H9 (cell line): ENCODE results near the gene GLCCI1. TPM values are rescaled to one million over a fixed set of nuclear protein-coding genes. Genes with fewer than 3 reads are reported as not detected.

ENCODE experiments used
- DNase-seq: peaks from one replicate; pipeline ENCODE4 v3.0.0-alpha.2; 2017
- H2AFZ ChIP-seq: one replicate; pipeline ENCODE4 v1.6.1; 2013; ENCODE audit warnings: mild to moderate bottlenecking, low read length, control low read depth, moderate library complexity
- H2AK5ac ChIP-seq: 2 replicates; pipeline ENCODE4 v1.6.1; 2013; ENCODE audit warnings: low read length, control low read depth, mixed read lengths; ENCODE audit not compliant: insufficient read length
- H2BK120ac ChIP-seq: one replicate; pipeline ENCODE4 v1.6.1; 2013; ENCODE audit warnings: low read depth, mild to moderate bottlenecking, low read length, control low read depth, inconsistent platforms; ENCODE audit not compliant: poor library complexity, severe bottlenecking
- H2BK12ac ChIP-seq: 2 replicates; pipeline ENCODE4 v1.6.1; 2013; ENCODE audit warnings: low read length, control low read depth, mixed read lengths, low read depth; ENCODE audit not compliant: insufficient read length
- H2BK15ac ChIP-seq: 2 replicates; pipeline ENCODE4 v1.6.1; 2013; ENCODE audit warnings: low read depth, low read length, control low read depth
- H2BK20ac ChIP-seq: one replicate; pipeline ENCODE4 v1.6.1; 2013; ENCODE audit warnings: low read depth, mild to moderate bottlenecking, low read length, control low read depth, inconsistent platforms; ENCODE audit not compliant: poor library complexity, severe bottlenecking
- H2BK5ac ChIP-seq: 2 replicates; pipeline ENCODE4 v1.6.1; 2013; ENCODE audit warnings: low read length, control low read depth, mixed read lengths; ENCODE audit not compliant: insufficient read length
- H3K14ac ChIP-seq: 2 replicates; pipeline ENCODE4 v1.6.1; 2013; ENCODE audit warnings: low read length, control low read depth; ENCODE audit not compliant: insufficient read depth
- H3K18ac ChIP-seq: 2 replicates; pipeline ENCODE4 v1.6.1; 2013; ENCODE audit warnings: low read depth, mild to moderate bottlenecking, mixed read lengths, low read length, control low read depth; ENCODE audit not compliant: insufficient read length
- H3K23ac ChIP-seq: 2 replicates; pipeline ENCODE4 v1.6.1; 2013; ENCODE audit warnings: low read length, control low read depth, mixed read lengths, low read depth; ENCODE audit not compliant: insufficient read length
- H3K23me2 ChIP-seq: 2 replicates; pipeline ENCODE4 v1.6.1; 2013; ENCODE audit warnings: low read depth, mild to moderate bottlenecking, mixed read lengths, low read length, control low read depth; ENCODE audit not compliant: insufficient read length, poor library complexity, severe bottlenecking
- H3K27ac ChIP-seq: 2 replicates; pipeline ENCODE4 v1.5.1; 2013; ENCODE audit warnings: low read length, control low read depth, mixed read lengths, low read depth; ENCODE audit not compliant: insufficient read length
- H3K27me3 ChIP-seq: 2 replicates; pipeline ENCODE4 v1.6.1; 2013; ENCODE audit warnings: low read length, control low read depth, inconsistent platforms; ENCODE audit not compliant: insufficient read depth
- H3K4ac ChIP-seq: 2 replicates; pipeline ENCODE4 v1.6.1; 2013; ENCODE audit warnings: low read depth, mild to moderate bottlenecking, control low read depth, inconsistent platforms, low read length, moderate library complexity
- H3K4me1 ChIP-seq: 2 replicates; pipeline ENCODE4 v1.6.1; 2013; ENCODE audit warnings: low read length, control low read depth, inconsistent platforms; ENCODE audit not compliant: insufficient read depth
- H3K4me2 ChIP-seq: 2 replicates; pipeline ENCODE4 v1.6.1; 2013; ENCODE audit warnings: low read length, control low read depth, mixed read lengths; ENCODE audit not compliant: insufficient read length, insufficient read depth
- H3K56ac ChIP-seq: 2 replicates; pipeline ENCODE4 v1.6.1; 2013; ENCODE audit warnings: low read depth, mild to moderate bottlenecking, mixed read lengths, low read length, control low read depth; ENCODE audit not compliant: insufficient read length
- H3K79me1 ChIP-seq: 2 replicates; pipeline ENCODE4 v1.6.1; 2013; ENCODE audit warnings: low read depth, mild to moderate bottlenecking, moderate library complexity, low read length, control low read depth, inconsistent platforms; ENCODE audit not compliant: insufficient read depth, poor library complexity, severe bottlenecking
- H3K79me2 ChIP-seq: 2 replicates; pipeline ENCODE4 v1.6.1; 2013; ENCODE audit warnings: low read length, control low read depth, inconsistent platforms; ENCODE audit not compliant: insufficient read depth
- H3K9ac ChIP-seq: 2 replicates; pipeline ENCODE4 v1.6.1; 2013; ENCODE audit warnings: low read length, control low read depth, mixed read lengths; ENCODE audit not compliant: insufficient read length; ENCODE audit errors: extremely low read depth
- H3K9me3 ChIP-seq: one replicate; pipeline ENCODE4 v1.6.1; 2013; ENCODE audit warnings: low read depth, low read length, inconsistent platforms; ENCODE audit not compliant: control insufficient read depth
- H3T11ph ChIP-seq: one replicate; pipeline ENCODE4 v1.6.1; 2013; ENCODE audit warnings: mild to moderate bottlenecking, low read length, control low read depth, inconsistent platforms
- H4K20me1 ChIP-seq: one replicate; pipeline ENCODE4 v1.6.1; 2013; ENCODE audit not compliant: control insufficient read depth, insufficient read length, insufficient read depth
- H4K5ac ChIP-seq: 2 replicates; pipeline ENCODE4 v1.6.1; 2013; ENCODE audit warnings: low read depth, mild to moderate bottlenecking, mixed read lengths, low read length, control low read depth; ENCODE audit not compliant: insufficient read length
- H4K8ac ChIP-seq: replicated peaks from 2 replicates; pipeline ENCODE4 v1.6.1; 2013; ENCODE audit warnings: low read length, control low read depth, mixed read lengths, low read depth; ENCODE audit not compliant: insufficient read length
- H4K91ac ChIP-seq: 2 replicates; pipeline ENCODE4 v1.6.1; 2013; ENCODE audit warnings: low read depth, mild to moderate bottlenecking, moderate library complexity, mixed read lengths, low read length, control low read depth; ENCODE audit not compliant: insufficient read length
- H3K27ac Mint-ChIP-seq, 3 experiments: 2 replicates in 2 of 3; 3 replicates in 1 of 3; pipeline ENCODE4 v1.8.0; 2020 to 2021; ENCODE audit warnings: mixed read lengths in 3 of 3, mild to moderate bottlenecking in 1 of 3, moderate library complexity in 1 of 3
- H3K27me3 Mint-ChIP-seq: 2 replicates; pipeline ENCODE4 v1.8.0; 2021; ENCODE audit warnings: low read depth, mild to moderate bottlenecking, moderate library complexity, mixed read lengths
- H3K36me3 Mint-ChIP-seq, 3 experiments: 2 replicates in 2 of 3; 3 replicates in 1 of 3; pipeline ENCODE4 v1.8.0; 2020 to 2021; ENCODE audit warnings: low read depth in 3 of 3, mixed read lengths in 3 of 3; ENCODE audit not compliant: insufficient read depth in 1 of 3
- H3K4me1 Mint-ChIP-seq, 2 experiments: 2 replicates each; pipeline ENCODE4 v1.8.0; 2020; ENCODE audit warnings: mixed read lengths in 2 of 2
- H3K4me3 Mint-ChIP-seq, 2 experiments: 2 replicates in 1 of 2; 3 replicates in 1 of 2; pipeline ENCODE4 v1.8.0; 2020 to 2021; ENCODE audit warnings: mild to moderate bottlenecking in 2 of 2, mixed read lengths in 2 of 2, moderate library complexity in 1 of 2
- H3K9me3 Mint-ChIP-seq, 2 experiments: 2 replicates in 1 of 2; 3 replicates in 1 of 2; pipeline ENCODE4 v1.8.0; 2020; ENCODE audit warnings: mild to moderate bottlenecking in 2 of 2, mixed read lengths in 2 of 2, moderate library complexity in 1 of 2
- WGBS: extraction: QIAGEN DNeasy Blood & Tissue Kit; methylation state at CpG from one replicate; pipeline ENCODE4 v1.1.7; 2013; ENCODE audit warnings: missing lambda C conversion rate, low lambda C conversion rate, mixed read lengths; ENCODE audit not compliant: insufficient read length; ENCODE audit errors: extremely low coverage; 5-methylcytosine and 5-hydroxymethylcytosine counted together
- total RNA-seq: library from RNA; stranded (reverse); gene quantifications from 2 replicates; pipeline ENCODE4 v1.2.1, GENCODE V29; 2021
- TF ChIP-seq, protein P1 (sequence below): fragments of 200-600 bp; sonication (generic); conservative IDR thresholded peaks from 3 replicates; pipeline ENCODE4 v1.8.0; 2021; ENCODE audit warnings: antibody characterized with exemption, mild to moderate bottlenecking

The GLCCI1 gene
- total RNA-seq, 1 experiment from 2014 or later: 19.1 TPM

DNA sequence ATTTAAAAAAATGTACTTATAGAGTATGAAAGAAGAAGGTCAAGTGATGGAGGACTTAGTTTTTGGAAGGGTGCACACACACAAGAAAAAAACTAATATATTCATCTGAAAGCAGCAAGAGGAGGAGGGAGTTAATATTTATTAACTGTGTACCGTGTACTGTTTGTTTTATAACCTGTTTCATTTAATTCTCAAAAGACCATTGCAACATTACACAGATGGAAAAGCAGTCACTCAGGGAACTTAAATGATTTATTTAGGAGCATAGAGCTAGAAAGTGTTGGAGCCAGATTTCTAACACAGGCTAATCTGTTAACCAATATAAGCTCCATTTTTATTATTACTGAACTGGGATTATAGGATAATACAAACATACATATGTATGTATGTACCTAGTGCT lies 36.7 kb downstream of the GLCCI1 start:
- Mint-ChIP-seq H3K4me3 (no peak overlapping the region), H3K27ac (no peak overlapping the region), H3K36me3 (peaks cover 17 to 40% (median 17%) of the 10 kb centered on the region in 3 experiments; a peak in 6 of 7 replicates), H3K4me1 (no peaks in the 10 kb centered on the region), H3K27me3 (no peaks in the 10 kb centered on the region), H3K9me3 (peaks cover 6 to 10% of the 10 kb centered on the region in 2 experiments; a peak in 4 of 5 replicates)
- Histone ChIP-seq H3K23ac (no peak overlapping the region), H3K14ac (no peak overlapping the region), H3K4me1 (no peaks in the 10 kb centered on the region), H3K18ac (no peak overlapping the region), H3K27ac (no peak overlapping the region), H2BK15ac (no peak overlapping the region), H3K9me3 (no peaks in the 10 kb centered on the region), H2AK5ac (no peak overlapping the region), H3K4me2 (no peak overlapping the region), H3K9ac (no peak overlapping the region), H3K56ac (no peak overlapping the region), H3K4ac (no peak overlapping the region), H4K5ac (no peak overlapping the region), H3K23me2 (no peaks in the 10 kb centered on the region), H4K91ac (no peak overlapping the region), H2BK5ac (no peak overlapping the region), H4K20me1 (no peaks in the 10 kb centered on the region), H3K79me1 (no peaks in the 10 kb centered on the region), H2BK20ac (no peak overlapping the region), H2AFZ (no peak overlapping the region), H2BK12ac (no peak overlapping the region), H4K8ac (no peak overlapping the region), H3T11ph (no peak overlapping the region), H3K27me3 (no peaks in the 10 kb centered on the region), H2BK120ac (no peak overlapping the region), H3K79me2 (no peaks in the 10 kb centered on the region)
- TF ChIP-seq, protein P1, sequence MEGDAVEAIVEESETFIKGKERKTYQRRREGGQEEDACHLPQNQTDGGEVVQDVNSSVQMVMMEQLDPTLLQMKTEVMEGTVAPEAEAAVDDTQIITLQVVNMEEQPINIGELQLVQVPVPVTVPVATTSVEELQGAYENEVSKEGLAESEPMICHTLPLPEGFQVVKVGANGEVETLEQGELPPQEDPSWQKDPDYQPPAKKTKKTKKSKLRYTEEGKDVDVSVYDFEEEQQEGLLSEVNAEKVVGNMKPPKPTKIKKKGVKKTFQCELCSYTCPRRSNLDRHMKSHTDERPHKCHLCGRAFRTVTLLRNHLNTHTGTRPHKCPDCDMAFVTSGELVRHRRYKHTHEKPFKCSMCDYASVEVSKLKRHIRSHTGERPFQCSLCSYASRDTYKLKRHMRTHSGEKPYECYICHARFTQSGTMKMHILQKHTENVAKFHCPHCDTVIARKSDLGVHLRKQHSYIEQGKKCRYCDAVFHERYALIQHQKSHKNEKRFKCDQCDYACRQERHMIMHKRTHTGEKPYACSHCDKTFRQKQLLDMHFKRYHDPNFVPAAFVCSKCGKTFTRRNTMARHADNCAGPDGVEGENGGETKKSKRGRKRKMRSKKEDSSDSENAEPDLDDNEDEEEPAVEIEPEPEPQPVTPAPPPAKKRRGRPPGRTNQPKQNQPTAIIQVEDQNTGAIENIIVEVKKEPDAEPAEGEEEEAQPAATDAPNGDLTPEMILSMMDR: no peak
- WGBS: no CpG with 5 or more reads among the region's 1 CpG
- no peak for DNase-seq
